Fibroblast of the aortic adventitia (primary cell): Measurements from ENCODE around the gene OPN1SW. TPM values are rescaled to one million over a fixed set of nuclear protein-coding genes. Genes with fewer than 3 reads are reported as not detected.

Experiments used
- DNase-seq: peaks from one replicate; pipeline ENCODE4 v3.0.0-alpha.2; 2010; ENCODE audit warnings: low read depth
- H3K4me3 ChIP-seq: 2 replicates; pipeline ENCODE4 v1.5.1; 2011; ENCODE audit warnings: low read depth, mild to moderate bottlenecking, control low read depth, low read length, moderate library complexity
- total RNA-seq: library from RNA; depleted of rRNA; stranded (reverse); fragments of >200 nt; gene quantifications from 2 replicates; pipeline ENCODE4 v1.2.3, GENCODE V29; 2012; ENCODE audit warnings: low replicate concordance
- TF ChIP-seq, protein P1 (sequence below): IDR thresholded peaks from 2 replicates; pipeline ENCODE4 v1.5.1; 2011; ENCODE audit warnings: mild to moderate bottlenecking, low read length, control low read depth, inconsistent platforms; ENCODE audit not compliant: insufficient read depth

The OPN1SW gene
- total RNA-seq, 1 donor, result not detected

DNA sequence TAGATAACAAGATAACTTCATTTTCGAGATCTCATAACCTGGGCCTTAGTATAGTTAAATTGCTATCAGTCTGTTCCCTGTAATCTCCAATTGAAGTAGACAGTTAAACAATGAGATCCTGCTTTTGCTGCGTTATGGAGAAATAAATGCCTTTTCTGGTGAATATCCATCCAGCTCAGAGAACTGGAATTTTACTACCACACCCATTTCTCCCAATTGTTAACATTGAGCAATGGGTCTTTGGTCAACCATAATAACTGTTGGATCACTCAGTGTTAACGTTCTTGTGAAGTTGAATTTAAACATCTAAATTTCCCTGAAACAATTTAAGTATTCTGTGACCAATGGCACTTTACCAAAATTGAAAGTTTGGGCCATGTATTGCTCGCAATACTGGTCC lies 33.4 kb downstream of the OPN1SW start:
- peak; percentile 95 for DNase-seq
- peak overlapping the region; percentile 94 for H3K4me3 ChIP-seq
- TF ChIP-seq, protein P1, sequence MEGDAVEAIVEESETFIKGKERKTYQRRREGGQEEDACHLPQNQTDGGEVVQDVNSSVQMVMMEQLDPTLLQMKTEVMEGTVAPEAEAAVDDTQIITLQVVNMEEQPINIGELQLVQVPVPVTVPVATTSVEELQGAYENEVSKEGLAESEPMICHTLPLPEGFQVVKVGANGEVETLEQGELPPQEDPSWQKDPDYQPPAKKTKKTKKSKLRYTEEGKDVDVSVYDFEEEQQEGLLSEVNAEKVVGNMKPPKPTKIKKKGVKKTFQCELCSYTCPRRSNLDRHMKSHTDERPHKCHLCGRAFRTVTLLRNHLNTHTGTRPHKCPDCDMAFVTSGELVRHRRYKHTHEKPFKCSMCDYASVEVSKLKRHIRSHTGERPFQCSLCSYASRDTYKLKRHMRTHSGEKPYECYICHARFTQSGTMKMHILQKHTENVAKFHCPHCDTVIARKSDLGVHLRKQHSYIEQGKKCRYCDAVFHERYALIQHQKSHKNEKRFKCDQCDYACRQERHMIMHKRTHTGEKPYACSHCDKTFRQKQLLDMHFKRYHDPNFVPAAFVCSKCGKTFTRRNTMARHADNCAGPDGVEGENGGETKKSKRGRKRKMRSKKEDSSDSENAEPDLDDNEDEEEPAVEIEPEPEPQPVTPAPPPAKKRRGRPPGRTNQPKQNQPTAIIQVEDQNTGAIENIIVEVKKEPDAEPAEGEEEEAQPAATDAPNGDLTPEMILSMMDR, result no peak

DNA sequence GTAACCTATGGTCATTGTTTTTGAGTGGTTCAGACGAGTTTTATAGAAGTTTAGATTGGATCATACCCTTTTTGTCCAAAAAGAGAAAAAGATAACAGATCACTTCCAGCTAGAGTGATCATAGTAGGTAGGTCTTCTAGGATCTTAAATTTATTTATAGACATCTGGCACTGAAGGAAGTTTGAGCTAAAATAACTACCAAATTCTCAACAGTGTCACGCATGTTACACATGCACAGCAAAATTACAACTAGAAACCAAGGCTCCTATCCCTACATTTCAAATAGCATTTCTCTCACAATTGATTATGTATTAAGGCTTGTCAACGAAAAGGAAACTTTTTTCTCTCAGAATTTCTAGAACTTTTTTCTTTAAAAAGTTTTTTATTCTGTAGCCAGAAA lies 34.1 kb downstream of the OPN1SW start:
- peak overlapping the region; percentile 94 for H3K4me3 ChIP-seq
- peak; percentile 34 for DNase-seq
- TF ChIP-seq, protein P1, result no peak

DNA sequence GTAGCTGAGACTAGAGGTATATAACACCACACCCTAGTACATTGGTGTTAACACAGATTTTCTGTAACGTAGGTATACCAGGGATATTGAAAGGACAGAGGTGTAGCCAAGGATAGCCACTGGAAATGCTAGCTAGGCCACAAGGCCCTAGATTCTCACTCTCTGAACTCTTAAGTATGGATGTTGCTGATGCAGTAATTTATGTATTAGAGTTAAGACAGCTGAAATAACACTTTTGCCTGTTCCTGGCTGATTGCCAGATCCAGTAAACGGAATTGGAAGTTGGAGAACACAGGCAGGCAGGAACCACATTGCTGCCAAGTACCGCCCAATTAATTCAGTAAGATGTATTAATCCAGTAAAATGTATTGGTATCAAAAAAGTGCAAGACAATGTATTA lies 34.6 kb downstream of the OPN1SW start:
- TF ChIP-seq, protein P1, result no peak
- DNase-seq, result peak; percentile 66
- H3K4me3 ChIP-seq, result peak overlapping the region; percentile 94

DNA sequence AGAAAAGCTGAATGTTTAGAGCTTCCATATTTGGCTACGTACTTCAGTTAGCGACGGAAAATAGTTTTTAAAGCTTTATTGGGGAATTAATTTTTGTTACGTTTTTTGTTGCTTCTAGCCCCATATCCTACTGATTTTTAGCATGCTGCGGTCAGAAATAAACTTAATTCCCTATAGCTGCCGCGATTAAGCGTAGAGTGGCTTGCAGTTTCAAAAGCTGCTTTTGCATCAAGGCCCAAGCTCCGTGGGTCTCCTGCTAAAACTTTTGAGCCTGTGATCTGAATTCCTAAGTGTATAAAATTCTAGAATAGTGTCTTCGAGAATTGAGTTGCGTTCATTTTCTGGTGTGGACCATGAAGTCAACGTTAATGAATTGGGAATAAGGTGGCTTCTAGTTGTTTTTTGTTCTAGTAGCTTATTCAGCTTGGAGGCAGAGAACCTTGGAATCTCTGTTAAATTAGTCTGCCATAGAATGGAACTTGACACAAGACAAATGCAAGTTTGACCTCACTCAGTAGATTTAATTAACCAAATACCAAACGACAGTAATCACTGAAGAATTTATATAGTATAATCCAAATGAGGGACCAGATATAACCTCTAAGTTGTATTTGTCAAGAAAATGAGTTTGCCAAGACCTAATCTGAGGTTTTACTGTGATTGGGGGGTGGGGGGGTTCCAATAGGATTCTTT lies 35.5 kb downstream of the OPN1SW start:
- DNase-seq, result peak; percentile 23
- H3K4me3 ChIP-seq, result peak overlapping the region; percentile 94
- TF ChIP-seq, protein P1, result no peak

DNA sequence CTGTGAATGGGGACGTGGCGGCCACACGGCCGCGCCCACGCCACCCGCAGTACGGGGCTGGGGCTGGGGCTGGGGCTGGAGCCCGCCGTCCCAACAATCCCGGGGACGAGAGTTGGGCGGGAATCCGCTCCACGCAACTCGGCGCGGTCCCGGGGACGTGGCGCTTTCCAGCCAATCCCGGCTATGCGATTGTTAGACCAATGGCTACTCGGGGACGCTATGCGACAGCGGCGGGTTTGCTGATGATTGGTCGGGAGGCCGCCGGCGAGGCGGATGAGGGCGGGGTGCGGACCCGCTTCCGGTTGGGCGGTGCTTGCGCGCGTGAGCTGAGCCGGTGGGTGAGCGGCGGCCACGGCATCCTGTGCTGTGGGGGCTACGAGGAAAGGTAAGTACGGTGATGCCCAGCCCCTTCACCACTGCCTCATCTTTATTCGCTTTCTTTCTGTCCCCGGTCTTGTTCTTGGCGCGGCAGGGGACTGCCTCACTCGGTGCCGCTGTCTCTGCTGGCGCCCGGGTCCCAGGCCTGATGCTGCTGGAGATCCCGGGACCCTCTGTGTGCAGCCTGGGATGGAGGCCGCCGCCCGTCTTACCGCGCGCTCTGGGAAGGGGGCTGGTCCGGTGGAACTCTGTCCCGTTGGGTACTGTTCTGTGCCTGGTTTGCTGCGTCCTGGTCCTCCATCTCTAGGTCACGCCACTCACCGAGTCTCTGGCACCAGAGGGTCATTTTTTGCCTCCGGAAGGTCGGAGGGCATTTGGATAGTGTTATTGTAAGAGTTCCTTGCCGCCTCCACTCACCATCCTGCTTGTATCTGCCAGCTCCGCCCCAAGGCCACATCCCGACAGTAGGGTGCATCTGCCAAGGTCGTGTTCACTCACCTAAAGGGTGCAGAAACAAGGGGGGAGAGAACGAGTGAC lies 36.3 kb downstream of the OPN1SW start, which contains the start of gene CALU:
Gene CALU, plus strand, starts transcription at position 312 of the 915 bp plus-strand sequence. CDS start 9,225 bp downstream, outside the sequence.
- H3K4me3 ChIP-seq, result peak within 1 kb of the TSS; percentile 94
- TF ChIP-seq, protein P1, result no peak
- peak; percentile 97 for DNase-seq

DNA sequence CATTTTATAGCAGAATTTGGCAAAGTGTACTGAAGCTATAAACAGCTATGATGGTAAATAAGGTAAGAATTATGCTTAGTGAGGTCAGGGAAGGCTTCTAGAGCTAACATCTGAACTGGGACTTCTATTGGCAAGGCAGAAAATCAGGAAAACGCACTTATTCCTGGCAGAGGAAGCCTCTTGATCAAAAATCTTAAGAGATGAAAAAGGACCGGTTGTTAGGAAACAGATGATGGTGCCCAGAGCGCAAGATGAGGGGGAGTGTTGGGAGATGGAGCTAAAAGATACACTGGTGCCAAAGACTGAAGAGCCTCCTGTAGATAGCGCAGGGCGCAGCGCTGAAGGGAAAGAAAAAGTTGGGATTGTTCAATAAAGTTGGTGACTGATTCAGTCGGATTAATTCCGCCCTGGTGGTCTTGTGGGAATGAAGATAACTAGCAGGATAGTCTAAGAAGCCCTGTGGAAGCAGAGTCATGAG lies 37.0 kb downstream of the OPN1SW start:
- TF ChIP-seq, protein P1, result no peak
- peak; percentile 75 for DNase-seq

More for the DNA sequence above, 37.0 kb downstream of the OPN1SW start:
- peak overlapping the region; percentile 59 for H3K4me3 ChIP-seq
